B cell (primary cell): Measurements from ENCODE around the gene THRB. TPM values are rescaled to one million over a fixed set of nuclear protein-coding genes. Genes with fewer than 3 reads are reported as not detected.

Experiments
- ATAC-seq: fragments of 200-7000 bp; cut with Tn5 transposase; one replicate; pipeline ENCODE4 v1.10.0; 2021; ENCODE audit warnings: low read depth, mild to moderate bottlenecking, moderate number of reproducible peaks, moderate library complexity
- CTCF ChIA-PET: fragments of 350-600 bp; sonication (Branson Sonifier 250); formaldehyde crosslinking; loops from one replicate; lab custom pipeline; 2021; ENCODE audit warnings: antibody characterized with exemption, inconsistent platforms; lab: Charles Lee
- POLR2A ChIA-PET: fragments of 350-600 bp; sonication (Branson Sonifier 250); formaldehyde crosslinking; loops from one replicate; lab custom pipeline; 2021; ENCODE audit warnings: antibody characterized with exemption; lab: Charles Lee
- DNase-seq: peaks from one replicate; pipeline ENCODE4 v3.0.0; 2013
- H2AFZ ChIP-seq: 2 replicates; pipeline ENCODE4 v1.6.1; 2012; ENCODE audit warnings: mild to moderate bottlenecking, low read depth, low read length; ENCODE audit not compliant: insufficient read depth, poor library complexity, severe bottlenecking
- H3K27ac ChIP-seq, 2 donors: 1 replicate in 1 of 2; 2 replicates in 1 of 2; pipeline ENCODE4 v1.5.1; 2012 to 2013; ENCODE audit warnings: low read length in 2 of 2, mild to moderate bottlenecking in 2 of 2, moderate library complexity in 1 of 2
- H3K27me3 ChIP-seq, 4 experiments: fragments of 200-600 bp in 1 of 4; sonication (generic) in 1 of 4; replicated peaks in 1 of 4; 1 replicate in 2 of 4; 2 replicates in 2 of 4; pipeline versions ENCODE4 v1.6.1 to v1.7.0; 2013 to 2016; ENCODE audit warnings: low read length in 3 of 4, mild to moderate bottlenecking in 2 of 4, mixed read lengths in 1 of 4, moderate library complexity in 1 of 4; ENCODE audit not compliant: insufficient read depth in 4 of 4, control insufficient read depth in 3 of 4; ENCODE audit errors: control extremely low read depth in 1 of 4
- H3K36me3 ChIP-seq, 2 experiments: replicated peaks in 1 of 2; 1 replicate in 1 of 2; 2 replicates in 1 of 2; pipeline versions ENCODE4 v1.6.1 to v1.7.1; 2013; ENCODE audit warnings: low read length in 1 of 2; ENCODE audit not compliant: insufficient read depth in 2 of 2, control insufficient read depth in 1 of 2; ENCODE audit errors: control extremely low read depth in 1 of 2, extremely low read depth in 1 of 2
- H3K4me1 ChIP-seq, 2 donors: fragments of 200-600 bp in 1 of 2; sonication (generic) in 1 of 2; 1 replicate in 1 of 2; 2 replicates in 1 of 2; pipeline versions ENCODE4 v1.5.1 to v1.6.1; 2013 to 2017; ENCODE audit warnings: low read length in 2 of 2; ENCODE audit not compliant: control insufficient read depth in 2 of 2, insufficient read depth in 2 of 2
- H3K4me2 ChIP-seq: replicated peaks from 2 replicates; pipeline ENCODE3; 2012; ENCODE audit warnings: mild to moderate bottlenecking, low read depth, low read length; ENCODE audit not compliant: poor library complexity, severe bottlenecking
- H3K4me3 ChIP-seq, 5 experiments: fragments of 200-600 bp in 1 of 5; sonication (generic) in 1 of 5; 1 replicate in 3 of 5; 2 replicates in 2 of 5; pipeline versions ENCODE4 v1.5.1 to v1.7.0; 2011 to 2016; ENCODE audit warnings: low read length in 4 of 5, mild to moderate bottlenecking in 4 of 5, low read depth in 2 of 5, control low read depth in 1 of 5, moderate library complexity in 1 of 5; ENCODE audit not compliant: insufficient read depth in 1 of 5; ENCODE audit errors: control extremely low read depth in 1 of 5, extremely low read depth in 1 of 5
- H3K79me2 ChIP-seq: fragments of 200-600 bp; sonication (generic); one replicate; pipeline ENCODE4 v1.6.0; 2016; ENCODE audit warnings: low read length; ENCODE audit not compliant: control insufficient read depth, insufficient read depth
- H3K9ac ChIP-seq: fragments of 200-600 bp; sonication (generic); 2 replicates; pipeline ENCODE4 v1.6.1; 2017; ENCODE audit warnings: mild to moderate bottlenecking, low read length, moderate library complexity
- H3K9me3 ChIP-seq, 3 donors: one replicate each; pipeline versions ENCODE4 v1.6.1 to v1.7.1; 2013; ENCODE audit warnings: low read length in 2 of 3; ENCODE audit not compliant: control insufficient read depth in 2 of 3, insufficient read depth in 1 of 3; ENCODE audit errors: control extremely low read depth in 1 of 3
- H4K20me1 ChIP-seq: 2 replicates; pipeline ENCODE4 v1.6.0; 2012; ENCODE audit warnings: mild to moderate bottlenecking, low read length; ENCODE audit not compliant: insufficient read depth, control insufficient read depth, poor library complexity, severe bottlenecking
- H3K27ac Mint-ChIP-seq: one replicate; pipeline ENCODE4 v1.8.0; 2021; ENCODE audit warnings: mixed read lengths
- H3K27me3 Mint-ChIP-seq: one replicate; pipeline ENCODE4 v1.8.0; 2021; ENCODE audit warnings: mixed read lengths
- H3K4me1 Mint-ChIP-seq: one replicate; pipeline ENCODE4 v1.8.0; 2021; ENCODE audit warnings: mixed read lengths
- H3K4me3 Mint-ChIP-seq: one replicate; pipeline ENCODE4 v1.8.0; 2021; ENCODE audit warnings: mixed read lengths
- H3K9me3 Mint-ChIP-seq: one replicate; pipeline ENCODE4 v1.8.0; 2022; ENCODE audit warnings: mixed read lengths; ENCODE audit not compliant: insufficient read depth
- CTCF ChIP-seq: fragments of 200-600 bp; IDR thresholded peaks from one replicate; pipeline ENCODE4 v1.8.0; 2022; ENCODE audit warnings: antibody characterized with exemption, mild to moderate bottlenecking
- EZH2 ChIP-seq: IDR thresholded peaks from 2 replicates; pipeline ENCODE4 v1.6.1; 2012; ENCODE audit warnings: borderline replicate concordance, low read depth, mild to moderate bottlenecking, moderate library complexity, low read length; ENCODE audit not compliant: insufficient read depth, poor library complexity, severe bottlenecking
- WGBS: methylation state at CpG from one replicate; pipeline ENCODE4 v1.1.5; 2013; ENCODE audit warnings: missing lambda C conversion rate; ENCODE audit not compliant: insufficient coverage; 5-methylcytosine and 5-hydroxymethylcytosine counted together
- intact Hi-C: fragments of 100-400 bp; cut with micrococcal nuclease; formaldehyde crosslinking; loops from one replicate; pipeline ENCODE4 v1.10.0; 2022
- polyA plus RNA-seq: library from polyadenylated mRNA; depleted of rRNA; stranded (reverse); fragments of >200 nt; gene quantifications from 2 replicates; pipeline ENCODE4 v1.2.3, GENCODE V29; 2012
- total RNA-seq, 2 donors: library from RNA; stranded (reverse); fragments of 120-200 nt in 1 of 2; gene quantifications; 1 replicate in 1 of 2; 2 replicates in 1 of 2; pipeline versions ENCODE4 v1.2.3 to v1.2.4, GENCODE V29; 2013 to 2022

THRB gene
- total and polyA plus RNA-seq, 2 donors (not counting 1 experiment from before 2014, with no cell fraction given), result 0.86 to 1.8 TPM

GRCh38 chr3:24072193-24072592, 422.5 kb downstream of the THRB start:
- Histone ChIP-seq H3K79me2 (no peaks in the 10 kb centered on the region), H3K9me3 (no peaks in the 10 kb centered on the region), H4K20me1 (no peaks in the 10 kb centered on the region), H3K36me3 (no peaks in the 10 kb centered on the region), H2AFZ (no peak overlapping the region), H3K27me3 (no peaks in the 10 kb centered on the region), H3K4me3 (no peak overlapping the region), H3K27ac (no peak overlapping the region), H3K9ac (no peak overlapping the region), H3K4me2 (no peak overlapping the region), H3K4me1 (no peaks in the 10 kb centered on the region)
- no peaks in the 10 kb centered on the region for H3K9me3 Mint-ChIP-seq
- no peak for DNase-seq
- no peak for TF ChIP-seq CTCF
- TF ChIP-seq EZH2, result no peak
- 91% methylated on average over 4 of the region's 4 CpGs for WGBS
- CTCF ChIA-PET, result no interaction called here
- no peak overlapping the region for H3K27ac Mint-ChIP-seq
- H3K4me3 Mint-ChIP-seq, result no peak overlapping the region
- H3K27me3 Mint-ChIP-seq, result no peaks in the 10 kb centered on the region
- POLR2A ChIA-PET, result no interaction called here
- intact Hi-C loops, result no loop called here
- H3K4me1 Mint-ChIP-seq, result no peaks in the 10 kb centered on the region
- no peak for ATAC-seq

GRCh38 chr3:24069045-24069444, 425.6 kb downstream of the THRB start:
- H3K27me3 ChIP-seq, result no peaks in the 10 kb centered on the region
- no peaks in the 10 kb centered on the region for H3K36me3 ChIP-seq
- H3K4me3 ChIP-seq, result no peak overlapping the region
- no peaks in the 10 kb centered on the region for H3K9me3 Mint-ChIP-seq
- H4K20me1 ChIP-seq, result no peaks in the 10 kb centered on the region
- no peaks in the 10 kb centered on the region for H3K4me1 ChIP-seq
- no peak overlapping the region for H3K27ac Mint-ChIP-seq
- TF ChIP-seq EZH2 (no peak), CTCF (no peak)
- H3K9ac ChIP-seq, result no peak overlapping the region
- CTCF ChIA-PET, result no interaction called here
- ATAC-seq, result no peak
- no peak overlapping the region for H3K4me2 ChIP-seq
- intact Hi-C loops, result no loop called here
- no peaks in the 10 kb centered on the region for H3K4me1 Mint-ChIP-seq
- 80% methylated on average over 1 of the region's 2 CpGs for WGBS
- no peaks in the 10 kb centered on the region for H3K27me3 Mint-ChIP-seq
- H3K27ac ChIP-seq, result no peak overlapping the region
- no peaks in the 10 kb centered on the region for H3K79me2 ChIP-seq
- H2AFZ ChIP-seq, result no peak overlapping the region
- POLR2A ChIA-PET, result no interaction called here
- H3K4me3 Mint-ChIP-seq, result no peak overlapping the region
- DNase-seq, result no peak
- no peaks in the 10 kb centered on the region for H3K9me3 ChIP-seq
